Duodenal mucosa (tissue), 2 donors: ENCODE measurements around the gene LUZP1.

Experiments
- H3K27ac ChIP-seq: one replicate; pipeline ENCODE4 v1.7.0; 2013; ENCODE audit warnings: low read depth, low read length
- H3K27me3 ChIP-seq, 2 donors: one replicate each; pipeline ENCODE4 v1.7.0; 2013; ENCODE audit warnings: low read length in 2 of 2, control low read depth in 1 of 2; ENCODE audit not compliant: insufficient read depth in 2 of 2, control insufficient read depth in 1 of 2
- H3K36me3 ChIP-seq, 2 donors: one replicate each; pipeline ENCODE4 v1.7.0; 2013; ENCODE audit warnings: low read length in 2 of 2, control low read depth in 1 of 2; ENCODE audit not compliant: insufficient read depth in 2 of 2, control insufficient read depth in 1 of 2
- H3K4me1 ChIP-seq, 2 donors: one replicate each; pipeline ENCODE4 v1.7.0; 2013; ENCODE audit warnings: low read length in 2 of 2, control low read depth in 1 of 2; ENCODE audit not compliant: insufficient read depth in 2 of 2, control insufficient read depth in 1 of 2
- H3K4me3 ChIP-seq, 2 donors: one replicate each; pipeline ENCODE4 v1.7.0; 2013; ENCODE audit warnings: low read length in 2 of 2, low read depth in 1 of 2
- H3K9ac ChIP-seq, 2 donors: one replicate each; pipeline ENCODE4 v1.7.0; 2013; ENCODE audit warnings: low read length in 2 of 2, low read depth in 1 of 2
- H3K9me3 ChIP-seq, 2 donors: one replicate each; pipeline ENCODE4 v1.7.0; 2013; ENCODE audit warnings: low read length in 2 of 2, control low read depth in 1 of 2; ENCODE audit not compliant: control insufficient read depth in 1 of 2

The LUZP1 gene

GRCh38 chr1:23132033-23132432, 36.6 kb downstream of the LUZP1 start:
- Histone ChIP-seq H3K27ac (no peak overlapping the region), H3K36me3 (no peaks in the 10 kb centered on the region), H3K4me1 (no peaks in the 10 kb centered on the region), H3K9ac (no peak overlapping the region), H3K9me3 (no peaks in the 10 kb centered on the region), H3K4me3 (no peak overlapping the region), H3K27me3 (no peaks in the 10 kb centered on the region)

- Histone ChIP-seq H3K9ac (no peak overlapping the region), H3K9me3 (no peaks in the 10 kb centered on the region), H3K4me1 (peaks cover 6 to 19% of the 10 kb centered on the region in 2 donors), H3K27me3 (no peaks in the 10 kb centered on the region), H3K4me3 (no peak overlapping the region), H3K27ac (no peak overlapping the region), H3K36me3 (no peaks in the 10 kb centered on the region)
Measured at GRCh38 chr1:23129846-23130245, 38.8 kb downstream of the LUZP1 start.

- Histone ChIP-seq H3K4me3 (no peak overlapping the region), H3K27me3 (no peaks in the 10 kb centered on the region), H3K9ac (no peak overlapping the region), H3K27ac (no peak overlapping the region), H3K36me3 (no peaks in the 10 kb centered on the region), H3K4me1 (peaks cover 27 to 39% of the 10 kb centered on the region in 2 donors), H3K9me3 (no peaks in the 10 kb centered on the region)
Measured at GRCh38 chr1:23126801-23127200, 41.9 kb downstream of the LUZP1 start.

- H3K27me3 ChIP-seq: no peaks in the 10 kb centered on the region
- H3K9ac ChIP-seq: no peak overlapping the region
- no peaks in the 10 kb centered on the region for H3K9me3 ChIP-seq
- no peak overlapping the region for H3K4me3 ChIP-seq
- no peak overlapping the region for H3K27ac ChIP-seq
- peaks cover 27 to 39% of the 10 kb centered on the region in 2 donors for H3K4me1 ChIP-seq
- no peaks in the 10 kb centered on the region for H3K36me3 ChIP-seq
Measured at GRCh38 chr1:23126200-23126599, 42.5 kb downstream of the LUZP1 start.

GRCh38 chr1:23125489-23125888, 43.2 kb downstream of the LUZP1 start:
- H3K9ac ChIP-seq: no peak overlapping the region
- no peaks in the 10 kb centered on the region for H3K36me3 ChIP-seq
- no peaks in the 10 kb centered on the region for H3K9me3 ChIP-seq
- no peaks in the 10 kb centered on the region for H3K27me3 ChIP-seq
- H3K4me3 ChIP-seq: no peak overlapping the region
- no peak overlapping the region for H3K27ac ChIP-seq
- peaks cover 27 to 39% of the 10 kb centered on the region in 2 donors for H3K4me1 ChIP-seq

GRCh38 chr1:23124259-23125026, 44.2 kb downstream of the LUZP1 start:
- Histone ChIP-seq H3K9ac (no peak overlapping the region), H3K9me3 (no peaks in the 10 kb centered on the region), H3K4me3 (no peak overlapping the region), H3K27me3 (no peaks in the 10 kb centered on the region), H3K4me1 (peaks cover 33 to 46% of the 10 kb centered on the region in 2 donors), H3K27ac (no peak overlapping the region), H3K36me3 (no peaks in the 10 kb centered on the region)

- Histone ChIP-seq H3K4me1 (peaks cover 42 to 51% of the 10 kb centered on the region in 2 donors), H3K4me3 (no peak overlapping the region), H3K9me3 (no peaks in the 10 kb centered on the region), H3K27me3 (no peaks in the 10 kb centered on the region), H3K27ac (no peak overlapping the region), H3K36me3 (no peaks in the 10 kb centered on the region), H3K9ac (no peak overlapping the region)
Measured at GRCh38 chr1:23123528-23123927, 45.1 kb downstream of the LUZP1 start.

- Histone ChIP-seq H3K4me1 (peaks cover 44 to 51% of the 10 kb centered on the region in 2 donors), H3K9me3 (no peaks in the 10 kb centered on the region), H3K27me3 (no peaks in the 10 kb centered on the region), H3K27ac (no peak overlapping the region), H3K9ac (peak overlapping the region in 1 of 2 donors; percentile 26), H3K36me3 (no peaks in the 10 kb centered on the region), H3K4me3 (peak overlapping the region in 1 of 2 donors; percentile 43)
Measured at GRCh38 chr1:23122796-23123195, 45.9 kb downstream of the LUZP1 start.

- Histone ChIP-seq H3K4me3 (peak overlapping the region in 1 of 2 donors; percentile 43), H3K4me1 (peaks cover 44 to 51% of the 10 kb centered on the region in 2 donors), H3K9ac (peak overlapping the region in 1 of 2 donors; percentile 26), H3K27me3 (no peaks in the 10 kb centered on the region), H3K36me3 (no peaks in the 10 kb centered on the region), H3K27ac (no peak overlapping the region), H3K9me3 (no peaks in the 10 kb centered on the region)
Measured at GRCh38 chr1:23122023-23122748, 46.5 kb downstream of the LUZP1 start.

- Histone ChIP-seq H3K4me1 (peaks cover 40 to 52% of the 10 kb centered on the region in 2 donors), H3K27me3 (no peaks in the 10 kb centered on the region), H3K9me3 (no peaks in the 10 kb centered on the region), H3K9ac (no peak overlapping the region), H3K4me3 (no peak overlapping the region), H3K36me3 (no peaks in the 10 kb centered on the region), H3K27ac (no peak overlapping the region)
Measured at GRCh38 chr1:23120383-23120782, 48.3 kb downstream of the LUZP1 start.
